SKM-1 treated with dmso at 0.1 percent for 144 hours (cell line): ENCODE results near the gene SLC52A1.

Experiments
- DNase-seq: peaks from one replicate; lab custom pipeline; 2025; ENCODE audit not compliant: unreplicated experiment; lab: John Stamatoyannopoulos, UW

Gene SLC52A1

DNA sequence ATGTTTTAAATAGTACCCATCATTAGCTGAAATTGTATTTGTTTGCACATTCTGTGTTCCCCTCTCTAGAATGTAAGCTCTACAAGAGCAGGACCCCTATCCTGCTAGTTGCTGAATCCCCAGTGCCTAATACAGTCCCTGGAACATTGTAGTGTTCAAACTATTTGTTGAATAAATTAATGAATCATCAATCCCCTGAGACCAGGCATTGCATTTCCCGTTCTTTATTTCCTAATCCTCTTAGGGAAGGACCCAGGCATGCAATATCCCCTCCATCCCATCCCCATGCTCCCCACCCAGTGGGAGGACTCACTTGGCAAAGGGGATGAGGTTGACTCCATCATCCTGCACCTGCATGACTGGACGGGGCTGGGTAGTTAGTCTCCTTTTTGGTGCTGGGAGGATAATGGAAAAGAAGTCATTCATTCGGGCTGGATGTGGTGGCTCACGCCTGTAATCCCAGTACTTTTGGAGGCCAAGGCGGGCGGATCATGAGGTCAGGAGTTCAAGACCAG, 41.1 kb downstream of the SLC52A1 start:
- DNase-seq: no peak

DNA sequence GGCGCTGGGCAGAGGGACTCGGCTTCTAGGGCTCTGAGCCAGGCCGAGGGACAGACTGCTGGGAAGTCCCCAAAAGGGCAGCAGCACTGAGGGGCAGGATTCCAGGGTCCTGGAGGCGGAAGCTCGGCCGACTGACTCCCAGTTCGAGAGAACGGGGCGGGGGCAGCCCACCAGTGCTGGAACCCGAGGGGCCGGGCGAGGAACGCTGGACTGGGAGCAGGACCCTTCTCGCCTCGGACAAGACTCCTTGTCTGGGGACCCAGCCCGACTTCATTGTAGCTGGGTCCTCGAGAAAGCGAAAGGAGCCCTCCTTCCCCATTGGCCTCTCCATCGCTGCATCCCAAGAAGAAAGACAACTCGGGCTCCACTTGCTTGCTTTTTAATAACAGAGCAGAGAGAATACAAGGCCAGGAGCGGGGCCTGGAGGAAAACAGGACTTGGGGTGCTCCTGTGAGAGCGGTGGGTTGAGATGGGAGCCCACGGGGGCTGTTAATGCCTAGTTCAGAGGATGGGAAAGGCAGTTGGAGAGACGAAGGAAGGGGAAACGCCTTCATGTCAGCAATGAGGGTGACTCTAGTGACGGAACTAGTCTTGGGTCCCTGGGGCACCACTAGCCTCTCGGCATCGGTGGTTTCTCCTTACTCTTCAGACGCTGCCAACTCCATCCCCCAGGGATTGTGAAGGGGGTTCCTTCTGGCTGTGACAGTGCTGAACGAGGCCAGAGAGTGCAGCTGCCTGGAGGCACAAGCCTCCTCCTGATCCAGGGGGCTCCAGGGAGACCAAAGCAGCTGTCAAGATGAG, 47.3 kb downstream of the SLC52A1 start:
- no peak for DNase-seq

DNA sequence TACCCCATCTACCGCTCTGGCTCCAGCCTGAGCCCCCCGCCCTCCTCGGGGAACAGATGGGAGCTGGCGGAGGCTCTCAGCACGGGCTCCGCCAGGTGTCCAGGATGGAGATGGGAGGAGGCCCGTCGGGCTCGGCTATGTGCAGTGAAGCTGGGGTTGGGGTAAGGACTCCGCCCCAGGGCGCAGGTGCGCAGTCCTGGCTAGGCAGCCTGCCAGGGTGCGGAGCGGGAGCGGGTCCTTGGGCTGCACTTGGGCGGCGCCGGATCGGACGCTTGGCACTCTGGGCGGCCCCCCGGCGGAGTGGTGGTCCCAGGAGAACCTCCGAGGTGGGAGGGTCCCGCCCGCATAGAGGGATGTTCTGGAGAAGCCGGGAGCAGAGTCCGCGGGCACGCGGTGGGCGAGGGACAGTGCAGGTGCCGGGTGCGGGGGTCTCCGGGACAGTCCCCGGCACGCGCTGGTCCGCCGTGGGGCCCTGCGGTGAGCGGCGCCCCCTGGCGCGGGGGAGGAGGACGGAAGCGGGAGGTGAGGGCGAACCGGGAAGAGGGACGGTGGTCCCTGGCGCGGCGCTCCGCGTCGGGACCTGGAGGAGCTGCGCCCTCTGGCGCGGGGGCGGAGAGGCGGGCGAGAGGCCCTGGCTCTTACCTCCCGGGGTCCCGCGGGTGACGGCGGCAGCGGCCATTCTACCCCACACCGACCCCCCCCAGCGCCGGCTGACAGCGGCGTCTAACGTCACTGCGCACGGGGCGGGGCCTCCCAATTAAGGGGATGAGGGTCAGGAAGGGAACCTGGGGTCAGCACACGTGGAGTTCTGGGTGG, 48.1 kb downstream of the SLC52A1 start, which contains the start of gene CAMTA2:
Gene CAMTA2, minus strand, starts transcription at position 725 of the 816 bp plus-strand sequence. CDS start 1,453 bp downstream, outside the sequence.
- DNase-seq: peak; percentile 13

DNA sequence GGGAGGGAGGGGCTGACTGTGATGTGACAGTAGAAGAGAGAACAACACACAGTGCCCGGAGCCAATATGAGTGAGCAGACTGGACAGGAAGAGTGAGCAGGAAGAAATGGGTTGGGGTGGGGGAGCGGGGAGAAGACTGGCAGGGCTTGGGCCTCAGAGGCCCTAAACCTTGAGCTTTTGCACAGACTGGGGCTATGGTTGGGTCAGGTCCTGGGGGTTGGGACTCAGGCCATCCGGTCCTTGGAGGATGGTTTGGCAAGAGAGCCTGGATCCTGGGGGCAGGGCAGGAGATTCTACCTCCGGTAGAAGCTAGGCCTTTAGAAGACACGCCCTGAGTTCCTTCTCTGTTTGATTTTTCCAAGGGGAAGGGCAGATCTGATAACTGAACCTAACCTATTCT, 48.8 kb downstream of the SLC52A1 start:
- DNase-seq: no peak
